LNCAP (cell line): ENCODE measurements around the gene GGTA1.

Source experiments
- TF ChIP-seq, protein P1 (sequence below): fragments of 450-650 bp; IDR thresholded peaks from 2 replicates; pipeline ENCODE4 v1.5.1; 2017; ENCODE audit warnings: mild to moderate bottlenecking

GGTA1 gene

DNA sequence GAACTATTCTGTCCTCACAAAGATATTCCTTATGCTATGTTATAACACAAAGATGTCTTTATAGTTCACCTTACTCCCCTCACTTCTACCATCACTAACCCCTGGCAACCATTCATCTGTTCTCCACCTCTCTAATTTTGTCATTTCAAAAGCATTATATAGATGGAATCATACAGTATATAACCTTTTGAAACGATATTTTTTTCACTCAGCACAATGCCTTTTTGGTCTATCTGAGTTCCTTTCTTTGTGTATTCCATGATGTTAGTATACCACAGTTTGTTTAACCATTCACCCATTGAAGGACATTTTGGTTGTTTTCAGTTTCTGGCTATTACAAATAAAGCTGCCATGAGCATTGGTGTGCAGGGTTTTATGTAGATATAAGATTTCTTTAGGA lies 93.7 kb downstream of the GGTA1 start:
- TF ChIP-seq, protein P1, sequence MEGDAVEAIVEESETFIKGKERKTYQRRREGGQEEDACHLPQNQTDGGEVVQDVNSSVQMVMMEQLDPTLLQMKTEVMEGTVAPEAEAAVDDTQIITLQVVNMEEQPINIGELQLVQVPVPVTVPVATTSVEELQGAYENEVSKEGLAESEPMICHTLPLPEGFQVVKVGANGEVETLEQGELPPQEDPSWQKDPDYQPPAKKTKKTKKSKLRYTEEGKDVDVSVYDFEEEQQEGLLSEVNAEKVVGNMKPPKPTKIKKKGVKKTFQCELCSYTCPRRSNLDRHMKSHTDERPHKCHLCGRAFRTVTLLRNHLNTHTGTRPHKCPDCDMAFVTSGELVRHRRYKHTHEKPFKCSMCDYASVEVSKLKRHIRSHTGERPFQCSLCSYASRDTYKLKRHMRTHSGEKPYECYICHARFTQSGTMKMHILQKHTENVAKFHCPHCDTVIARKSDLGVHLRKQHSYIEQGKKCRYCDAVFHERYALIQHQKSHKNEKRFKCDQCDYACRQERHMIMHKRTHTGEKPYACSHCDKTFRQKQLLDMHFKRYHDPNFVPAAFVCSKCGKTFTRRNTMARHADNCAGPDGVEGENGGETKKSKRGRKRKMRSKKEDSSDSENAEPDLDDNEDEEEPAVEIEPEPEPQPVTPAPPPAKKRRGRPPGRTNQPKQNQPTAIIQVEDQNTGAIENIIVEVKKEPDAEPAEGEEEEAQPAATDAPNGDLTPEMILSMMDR: no peak
